ENCODE results near the gene ODAD4.

GRCh38 chr17:41920580-41920955, 9.8 kb upstream of the ODAD4 start:
- no peak for TF ChIP-seq POLR2A (IDR thresholded peaks at IDR 0.05; ENCODE audit: low read depth, low read length)
- TF ChIP-seq POLR2AphosphoS5 (IDR thresholded peaks at IDR 0.05; ENCODE audit: low read depth, low read length) = no peak
- no peak for TF ChIP-seq TAF1 (IDR thresholded peaks at IDR 0.05; ENCODE audit: borderline replicate concordance, low read depth, low read length)

All from GM12892 (cell line).